Suprapubic skin (tissue), 4 donors: Measurements from ENCODE around the gene PRR20G.

Source experiments
- EP300 ChIP-seq: sonication (generic); formaldehyde crosslinking; IDR thresholded peaks from one replicate; pipeline ENCODE4 v1.6.1; 2017; ENCODE audit warnings: antibody characterized with exemption
- POLR2A ChIP-seq, 2 donors: fragments of 450-650 bp; IDR thresholded peaks; one replicate each; pipeline ENCODE4 v1.6.1; 2017; ENCODE audit warnings: antibody characterized with exemption in 2 of 2, mild to moderate bottlenecking in 2 of 2, moderate library complexity in 2 of 2
- POLR2AphosphoS5 ChIP-seq, 3 donors: sonication (generic); formaldehyde crosslinking; IDR thresholded peaks; one replicate each; pipeline ENCODE4 v1.6.1; 2017; ENCODE audit warnings: antibody characterized with exemption in 3 of 3
- TF ChIP-seq, protein P1 (sequence below), 2 donors: fragments of 200-600 bp in 1 of 2; fragments of 450-650 bp in 1 of 2; sonication (generic) in 1 of 2; IDR thresholded peaks; one replicate each; pipeline ENCODE4 v1.5.1; 2016 to 2019; ENCODE audit warnings: antibody characterized with exemption in 2 of 2, mild to moderate bottlenecking in 1 of 2, moderate library complexity in 1 of 2

DNA sequence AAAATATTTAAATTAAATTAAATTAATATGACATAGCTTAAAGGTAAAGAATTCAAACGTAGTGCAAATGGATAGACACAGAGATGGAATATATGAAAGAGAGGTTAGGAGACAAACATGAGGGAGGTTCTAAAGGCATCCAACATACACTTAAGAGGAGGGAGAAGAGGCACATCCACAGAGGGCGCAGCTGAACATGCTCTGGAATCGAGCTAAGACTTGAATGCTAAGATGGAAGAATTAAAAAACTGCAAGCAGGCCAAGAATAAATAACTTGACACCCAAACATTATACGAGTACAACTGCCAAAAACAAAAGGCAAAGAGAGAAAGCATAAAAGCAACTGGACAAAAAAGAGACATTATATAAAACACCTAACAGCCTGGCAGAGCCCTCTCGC, 9.1 kb upstream of the PRR20G start:
- TF ChIP-seq, protein P1, sequence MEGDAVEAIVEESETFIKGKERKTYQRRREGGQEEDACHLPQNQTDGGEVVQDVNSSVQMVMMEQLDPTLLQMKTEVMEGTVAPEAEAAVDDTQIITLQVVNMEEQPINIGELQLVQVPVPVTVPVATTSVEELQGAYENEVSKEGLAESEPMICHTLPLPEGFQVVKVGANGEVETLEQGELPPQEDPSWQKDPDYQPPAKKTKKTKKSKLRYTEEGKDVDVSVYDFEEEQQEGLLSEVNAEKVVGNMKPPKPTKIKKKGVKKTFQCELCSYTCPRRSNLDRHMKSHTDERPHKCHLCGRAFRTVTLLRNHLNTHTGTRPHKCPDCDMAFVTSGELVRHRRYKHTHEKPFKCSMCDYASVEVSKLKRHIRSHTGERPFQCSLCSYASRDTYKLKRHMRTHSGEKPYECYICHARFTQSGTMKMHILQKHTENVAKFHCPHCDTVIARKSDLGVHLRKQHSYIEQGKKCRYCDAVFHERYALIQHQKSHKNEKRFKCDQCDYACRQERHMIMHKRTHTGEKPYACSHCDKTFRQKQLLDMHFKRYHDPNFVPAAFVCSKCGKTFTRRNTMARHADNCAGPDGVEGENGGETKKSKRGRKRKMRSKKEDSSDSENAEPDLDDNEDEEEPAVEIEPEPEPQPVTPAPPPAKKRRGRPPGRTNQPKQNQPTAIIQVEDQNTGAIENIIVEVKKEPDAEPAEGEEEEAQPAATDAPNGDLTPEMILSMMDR (IDR thresholded peaks at IDR 0.05): no peak
- TF ChIP-seq POLR2A (IDR thresholded peaks at IDR 0.05) (no peak), POLR2AphosphoS5 (IDR thresholded peaks at IDR 0.05) (no peak), EP300 (no peak)
